ENCODE data around the gene CKAP4. TPM values are rescaled to one million over a fixed set of nuclear protein-coding genes. Genes with fewer than 3 reads are reported as not detected.

CKAP4 gene
- total RNA-seq, 4 donors from 2014 or later, result 15.5 to 24.5 (median 21.0) TPM

GRCh38 chr12:106239241-106239950 lies 8.4 kb downstream of the CKAP4 start:
- no peaks in the 10 kb centered on the region for H3K4me1 ChIP-seq
- no peaks in the 10 kb centered on the region for H3K27me3 ChIP-seq
- DNase-seq, result no peak

GRCh38 chr12:106238146-106238545 lies 9.7 kb downstream of the CKAP4 start:
- Histone ChIP-seq H3K27ac (no peak overlapping the region), H3K9me3 (no peaks in the 10 kb centered on the region), H3K4me1 (no peaks in the 10 kb centered on the region), H3K4me3 (no peak overlapping the region), H3K36me3 (peaks cover 0 to 21% (median 0%) of the 10 kb centered on the region in 3 donors), H3K27me3 (no peaks in the 10 kb centered on the region)
- no peak for DNase-seq
- TF ChIP-seq POLR2A (IDR thresholded peaks at IDR 0.05), result no peak
- no peak for TF ChIP-seq CTCF (IDR thresholded peaks at IDR 0.05)

More at GRCh38 chr12:106239241-106239950, 8.4 kb downstream of the CKAP4 start:
- Histone ChIP-seq H3K9me3 (no peaks in the 10 kb centered on the region), H3K27ac (no peak overlapping the region), H3K4me3 (no peak overlapping the region), H3K36me3 (peaks cover 0 to 21% (median 0%) of the 10 kb centered on the region in 3 donors)
- TF ChIP-seq POLR2A (IDR thresholded peaks at IDR 0.05), result no peak
- no peak for TF ChIP-seq CTCF (IDR thresholded peaks at IDR 0.05)

- no peaks in the 10 kb centered on the region for H3K9me3 ChIP-seq
- no peaks in the 10 kb centered on the region for H3K4me1 ChIP-seq
- H3K4me3 ChIP-seq, result no peak overlapping the region
- no peak for DNase-seq
- H3K36me3 ChIP-seq, result peaks cover 0 to 21% (median 0%) of the 10 kb centered on the region in 3 donors
- TF ChIP-seq CTCF (IDR thresholded peaks at IDR 0.05), result no peak
- TF ChIP-seq POLR2A (IDR thresholded peaks at IDR 0.05), result no peak
- no peak overlapping the region for H3K27ac ChIP-seq
- no peaks in the 10 kb centered on the region for H3K27me3 ChIP-seq
Measured at GRCh38 chr12:106235770-106236169, 12.1 kb downstream of the CKAP4 start.

- H3K27ac ChIP-seq, result no peak overlapping the region
- DNase-seq, result no peak
Measured at GRCh38 chr12:106234449-106234848, 13.4 kb downstream of the CKAP4 start.

GRCh38 chr12:106233011-106233410 lies 14.8 kb downstream of the CKAP4 start:
- Histone ChIP-seq H3K27ac (no peak overlapping the region), H3K36me3 (no peaks in the 10 kb centered on the region), H3K27me3 (no peaks in the 10 kb centered on the region), H3K4me1 (no peaks in the 10 kb centered on the region), H3K4me3 (no peak overlapping the region), H3K9me3 (no peaks in the 10 kb centered on the region)
- DNase-seq, result no peak
- TF ChIP-seq POLR2A (IDR thresholded peaks at IDR 0.05) (no peak), CTCF (IDR thresholded peaks at IDR 0.05) (no peak)

More at GRCh38 chr12:106234449-106234848, 13.4 kb downstream of the CKAP4 start:
- Histone ChIP-seq H3K4me1 (no peaks in the 10 kb centered on the region), H3K4me3 (no peak overlapping the region), H3K36me3 (peaks cover 0 to 10% (median 0%) of the 10 kb centered on the region in 3 donors), H3K9me3 (no peaks in the 10 kb centered on the region), H3K27me3 (no peaks in the 10 kb centered on the region)
- no peak for TF ChIP-seq CTCF (IDR thresholded peaks at IDR 0.05)
- no peak for TF ChIP-seq POLR2A (IDR thresholded peaks at IDR 0.05)

Data from Peyer's patch (tissue), 4 donors.